BLaER1 treated with 17β-estradiol and CSF1 and Interleukin-3, amounts not matched to agents 10 nM and 100 nM (cell line): ENCODE results near the gene DRD4.
"Not testable (repeated sequence)": the region's sequence is repeated elsewhere in the genome, so short reads cannot be mapped to it uniquely, and the experiment has no call there.

Experiments used
- H3K27ac ChIP-seq, 11 experiments: shearing (Covaris generic); formaldehyde crosslinking; 2 replicates each; pipeline ENCODE4 v1.8.1; 2022
- H3K27me3 ChIP-seq, 11 experiments: shearing (Covaris generic); formaldehyde crosslinking; 2 replicates each; pipeline ENCODE4 v1.8.1; 2022
- H3K36me3 ChIP-seq, 11 experiments: shearing (Covaris generic); formaldehyde crosslinking; 2 replicates each; pipeline ENCODE4 v1.8.1; 2022
- H3K4me1 ChIP-seq, 10 experiments: shearing (Covaris generic); formaldehyde crosslinking; 2 replicates each; pipeline ENCODE4 v1.8.1; 2022
- H3K4me2 ChIP-seq, 11 experiments: shearing (Covaris generic); formaldehyde crosslinking; 2 replicates each; pipeline ENCODE4 v1.8.1; 2022
- H3K4me3 ChIP-seq, 10 experiments: shearing (Covaris generic); formaldehyde crosslinking; 2 replicates each; pipeline ENCODE4 v1.8.1; 2022
- H3K9ac ChIP-seq, 11 experiments: shearing (Covaris generic); formaldehyde crosslinking; 2 replicates each; pipeline ENCODE4 v1.8.1; 2022
- H3K9me3 ChIP-seq, 11 experiments: shearing (Covaris generic); formaldehyde crosslinking; replicated peaks in 1 of 11; 2 replicates each; pipeline ENCODE4 v1.8.1; 2022
- H4K20me1 ChIP-seq, 11 experiments: shearing (Covaris generic); formaldehyde crosslinking; 2 replicates each; pipeline ENCODE4 v1.8.1; 2022
- Cebpa-rat ChIP-seq, 11 experiments: shearing (Covaris generic); IDR thresholded peaks; 2 replicates each; pipeline ENCODE4 v1.8.1; 2022

Gene DRD4

GRCh38 chr11:653837-654236 is 16.8 kb downstream of the DRD4 start:
- Histone ChIP-seq H3K9ac (no peak overlapping the region), H3K4me3 (no peak overlapping the region), H3K4me1 (no peaks in the 10 kb centered on the region; a peak in 1 of 20 replicates), H4K20me1 (peaks cover 4 to 63% (median 45%) of the 10 kb centered on the region in 11 experiments; a peak in 21 of 22 replicates), H3K27me3 (no peaks in the 10 kb centered on the region), H3K4me2 (no peak overlapping the region), H3K9me3 (peaks cover 0 to 5% (median 0%) of the 10 kb centered on the region in 11 experiments; a peak in 1 of 22 replicates), H3K36me3 (peaks cover 83 to 100% (median 94%) of the 10 kb centered on the region in 11 experiments), H3K27ac (no peak overlapping the region)
- TF ChIP-seq Cebpa-rat (IDR thresholded peaks at IDR 0.05), result no peak

GRCh38 chr11:654444-654843 is 17.4 kb downstream of the DRD4 start:
- not testable (repeated sequence) for H3K4me2 ChIP-seq, H3K9me3 ChIP-seq, H3K27ac ChIP-seq, H3K27me3 ChIP-seq, H3K4me1 ChIP-seq, H3K4me3 ChIP-seq, H3K9ac ChIP-seq
- peaks cover 6 to 69% (median 51%) of the 10 kb centered on the region in 11 experiments; a peak in 21 of 22 replicates for H4K20me1 ChIP-seq
- H3K36me3 ChIP-seq, result peaks cover 83 to 100% (median 94%) of the 10 kb centered on the region in 11 experiments

GRCh38 chr11:655036-655726 is 18.1 kb downstream of the DRD4 start:
- Histone ChIP-seq H3K4me3 (no peak overlapping the region), H4K20me1 (peaks cover 14 to 76% (median 59%) of the 10 kb centered on the region in 11 experiments; a peak in 21 of 22 replicates), H3K27me3 (no peaks in the 10 kb centered on the region; a peak in 1 of 22 replicates), H3K9ac (no peak overlapping the region), H3K9me3 (peaks cover 0 to 5% (median 0%) of the 10 kb centered on the region in 11 experiments; a peak in 1 of 22 replicates), H3K4me1 (peaks cover 2 to 11% (median 8%) of the 10 kb centered on the region in 10 experiments), H3K27ac (no peak overlapping the region), H3K36me3 (peaks cover 83 to 100% (median 93%) of the 10 kb centered on the region in 11 experiments), H3K4me2 (no peak overlapping the region)
- TF ChIP-seq Cebpa-rat (IDR thresholded peaks at IDR 0.05), result no peak

- no peak overlapping the region for H3K4me3 ChIP-seq
- H3K27me3 ChIP-seq, result no peaks in the 10 kb centered on the region; a peak in 1 of 22 replicates
- peaks cover 14 to 23% (median 20%) of the 10 kb centered on the region in 10 experiments for H3K4me1 ChIP-seq
- peaks cover 26 to 87% (median 71%) of the 10 kb centered on the region in 11 experiments; a peak in 21 of 22 replicates for H4K20me1 ChIP-seq
- H3K4me2 ChIP-seq, result no peak overlapping the region
- H3K36me3 ChIP-seq, result peaks cover 82 to 100% (median 88%) of the 10 kb centered on the region in 11 experiments
- no peak overlapping the region for H3K9ac ChIP-seq
- TF ChIP-seq Cebpa-rat (IDR thresholded peaks at IDR 0.05), result no peak
- H3K27ac ChIP-seq, result no peak overlapping the region
- peaks cover 0 to 5% (median 0%) of the 10 kb centered on the region in 11 experiments; a peak in 1 of 22 replicates for H3K9me3 ChIP-seq
Observed at GRCh38 chr11:656426-656825, 19.4 kb downstream of the DRD4 start.

GRCh38 chr11:656866-657265 is 19.8 kb downstream of the DRD4 start:
- H3K4me3 ChIP-seq, result no peak overlapping the region
- no peak overlapping the region for H3K27ac ChIP-seq
- H3K4me2 ChIP-seq, result no peak overlapping the region
- no peaks in the 10 kb centered on the region; a peak in 1 of 22 replicates for H3K27me3 ChIP-seq
- peaks cover 30 to 92% (median 76%) of the 10 kb centered on the region in 11 experiments; a peak in 21 of 22 replicates for H4K20me1 ChIP-seq
- TF ChIP-seq Cebpa-rat (IDR thresholded peaks at IDR 0.05), result no peak
- peaks cover 0 to 5% (median 0%) of the 10 kb centered on the region in 11 experiments; a peak in 1 of 22 replicates for H3K9me3 ChIP-seq
- H3K36me3 ChIP-seq, result peaks cover 82 to 100% (median 88%) of the 10 kb centered on the region in 11 experiments
- H3K9ac ChIP-seq, result no peak overlapping the region
- peaks cover 14 to 26% (median 23%) of the 10 kb centered on the region in 10 experiments for H3K4me1 ChIP-seq

GRCh38 chr11:657691-658126 is 20.6 kb downstream of the DRD4 start:
- Histone ChIP-seq H3K4me2 (no peak overlapping the region), H3K27ac (no peak overlapping the region)

GRCh38 chr11:659532-660085 is 22.5 kb downstream of the DRD4 start:
- H3K27me3 ChIP-seq, result no peaks in the 10 kb centered on the region; a peak in 1 of 22 replicates
- no peak overlapping the region for H3K4me3 ChIP-seq
- peaks cover 14 to 26% (median 23%) of the 10 kb centered on the region in 10 experiments for H3K4me1 ChIP-seq
- no peak overlapping the region for H3K27ac ChIP-seq
- peak overlapping the region in 4 of 11 experiments; percentile 0 to 44 (median 36); a peak in 3 of 22 replicates for H3K9ac ChIP-seq
- peak overlapping the region in 9 of 11 experiments; percentile 54 to 89 (median 71); a peak in 16 of 22 replicates for H3K4me2 ChIP-seq
- no peaks in the 10 kb centered on the region for H3K9me3 ChIP-seq
- H3K36me3 ChIP-seq, result peaks cover 83 to 98% (median 88%) of the 10 kb centered on the region in 11 experiments
- no peak for TF ChIP-seq Cebpa-rat (IDR thresholded peaks at IDR 0.05)
- peaks cover 50 to 98% (median 93%) of the 10 kb centered on the region in 11 experiments; a peak in 21 of 22 replicates for H4K20me1 ChIP-seq

More at GRCh38 chr11:657691-658126, 20.6 kb downstream of the DRD4 start:
- peaks cover 0 to 5% (median 0%) of the 10 kb centered on the region in 11 experiments; a peak in 1 of 22 replicates for H3K9me3 ChIP-seq
- H3K4me3 ChIP-seq, result no peak overlapping the region
- peaks cover 39 to 100% (median 84%) of the 10 kb centered on the region in 11 experiments; a peak in 21 of 22 replicates for H4K20me1 ChIP-seq
- peaks cover 14 to 26% (median 23%) of the 10 kb centered on the region in 10 experiments for H3K4me1 ChIP-seq
- H3K36me3 ChIP-seq, result peaks cover 83 to 100% (median 89%) of the 10 kb centered on the region in 11 experiments
- H3K9ac ChIP-seq, result no peak overlapping the region
- TF ChIP-seq Cebpa-rat (IDR thresholded peaks at IDR 0.05), result no peak
- H3K27me3 ChIP-seq, result no peaks in the 10 kb centered on the region; a peak in 1 of 22 replicates

- Histone ChIP-seq H3K9ac (peak overlapping the region in 7 of 11 experiments; percentile 3 to 44 (median 28); a peak in 7 of 22 replicates), H3K4me1 (peaks cover 14 to 26% (median 23%) of the 10 kb centered on the region in 10 experiments), H3K36me3 (peaks cover 79 to 96% (median 85%) of the 10 kb centered on the region in 11 experiments), H3K9me3 (no peaks in the 10 kb centered on the region), H4K20me1 (peaks cover 53 to 94% (median 89%) of the 10 kb centered on the region in 11 experiments; a peak in 21 of 22 replicates), H3K4me2 (peak overlapping the region; percentile 35 to 89 (median 66); a peak in 21 of 22 replicates), H3K27ac (no peak overlapping the region), H3K27me3 (no peaks in the 10 kb centered on the region; a peak in 1 of 22 replicates), H3K4me3 (no peak overlapping the region)
- no peak for TF ChIP-seq Cebpa-rat (IDR thresholded peaks at IDR 0.05)
Observed at GRCh38 chr11:660281-660680, 23.2 kb downstream of the DRD4 start.
